IMR-90 (cell line): ENCODE measurements around the gene DHX57. TPM values are rescaled to one million over a fixed set of nuclear protein-coding genes. Genes with fewer than 3 reads are reported as not detected.

Experiments used
- ATAC-seq: fragments of 200-7000 bp; cut with Tn5 transposase; 2 replicates; pipeline ENCODE4 v1.9.1; 2020; ENCODE audit warnings: low read depth, mild to moderate bottlenecking, moderate library complexity
- BruUV-seq: library from RNA; stranded (reverse); fragments of 400-500 nt; replicated peaks from 2 replicates; lab custom pipeline; 2021; lab: Mats Ljungman, UMichigan
- CTCF ChIA-PET: fragments of 300-600 bp; formaldehyde crosslinking; extraction: SDS; loops from one replicate; lab custom pipeline; 2021; ENCODE audit warnings: antibody characterized with exemption; lab: Yijun Ruan, JAX
- POLR2A ChIA-PET: fragments of 300-600 bp; sonication (Branson Sonifier 250); formaldehyde crosslinking; loops from one replicate; lab custom pipeline; 2022; ENCODE audit warnings: antibody characterized with exemption; ENCODE audit not compliant: unreplicated experiment; lab: Charles Lee
- DNase-seq: peaks from one replicate; pipeline ENCODE4 v3.0.0; 2013
- H2AFZ ChIP-seq: replicated peaks from 2 replicates; pipeline ENCODE3; 2013; ENCODE audit warnings: low read length, mild to moderate bottlenecking; ENCODE audit not compliant: poor library complexity
- H2AK5ac ChIP-seq: 2 replicates; pipeline ENCODE4 v1.6.1; 2013; ENCODE audit warnings: low read depth, low read length, inconsistent platforms
- H2AK9ac ChIP-seq: replicated peaks from 2 replicates; pipeline ENCODE3; 2013; ENCODE audit warnings: mild to moderate bottlenecking, low read depth, low read length, moderate library complexity; ENCODE audit not compliant: poor library complexity
- H2BK120ac ChIP-seq: 2 replicates; pipeline ENCODE4 v1.6.1; 2013; ENCODE audit warnings: low read depth, low read length, inconsistent platforms
- H2BK15ac ChIP-seq: 3 replicates; pipeline ENCODE4 v1.6.1; 2013; ENCODE audit warnings: low read depth, low read length, inconsistent platforms
- H2BK20ac ChIP-seq: 2 replicates; pipeline ENCODE4 v1.6.1; 2013; ENCODE audit warnings: low read depth, mild to moderate bottlenecking, inconsistent platforms, low read length, moderate library complexity
- H2BK5ac ChIP-seq: 2 replicates; pipeline ENCODE4 v1.6.1; 2013; ENCODE audit warnings: mild to moderate bottlenecking, low read depth, low read length, inconsistent platforms; ENCODE audit not compliant: poor library complexity, severe bottlenecking
- H3K14ac ChIP-seq: replicated peaks from 2 replicates; pipeline ENCODE4 v1.6.1; 2013; ENCODE audit warnings: low read depth, low read length, inconsistent platforms
- H3K18ac ChIP-seq: 2 replicates; pipeline ENCODE4 v1.6.1; 2013; ENCODE audit warnings: low read depth, low read length, control low read depth
- H3K23ac ChIP-seq: 2 replicates; pipeline ENCODE4 v1.6.1; 2013; ENCODE audit warnings: low read depth, low read length, inconsistent platforms
- H3K27ac ChIP-seq: 2 replicates; pipeline ENCODE4 v1.5.1; 2013; ENCODE audit warnings: mild to moderate bottlenecking, control low read depth, low read length; ENCODE audit not compliant: insufficient read depth
- H3K27me3 ChIP-seq: 2 replicates; pipeline ENCODE4 v1.6.1; 2013; ENCODE audit warnings: low read length; ENCODE audit not compliant: control insufficient read depth, insufficient read depth
- H3K36me3 ChIP-seq: 2 replicates; pipeline ENCODE4 v1.6.1; 2013; ENCODE audit warnings: low read length, mixed read lengths; ENCODE audit not compliant: control insufficient read depth, insufficient read depth
- H3K4ac ChIP-seq: 2 replicates; pipeline ENCODE4 v1.6.1; 2013; ENCODE audit warnings: low read depth, low read length, inconsistent platforms
- H3K4me1 ChIP-seq: 2 replicates; pipeline ENCODE4 v1.6.1; 2013; ENCODE audit warnings: low read length, mixed read lengths; ENCODE audit not compliant: control insufficient read depth, insufficient read depth
- H3K4me2 ChIP-seq: 2 replicates; pipeline ENCODE4 v1.6.1; 2013; ENCODE audit warnings: low read depth, mild to moderate bottlenecking, control low read depth, low read length, moderate library complexity
- H3K4me3 ChIP-seq: 2 replicates; pipeline ENCODE4 v1.5.1; 2013; ENCODE audit warnings: low read depth, mild to moderate bottlenecking, control low read depth, low read length, moderate library complexity; ENCODE audit not compliant: insufficient read depth
- H3K56ac ChIP-seq: 2 replicates; pipeline ENCODE4 v1.6.1; 2013; ENCODE audit warnings: low read length, inconsistent platforms; ENCODE audit not compliant: insufficient read depth; ENCODE audit errors: extremely low read depth
- H3K79me1 ChIP-seq, 2 experiments: 2 replicates each; pipeline ENCODE4 v1.6.1; 2013; ENCODE audit warnings: low read length in 2 of 2, inconsistent platforms in 1 of 2, low read depth in 1 of 2
- H3K9ac ChIP-seq: 2 replicates; pipeline ENCODE4 v1.6.1; 2013; ENCODE audit warnings: low read depth, low read length, control low read depth
- H3K9me1 ChIP-seq: 2 replicates; pipeline ENCODE4 v1.6.1; 2013; ENCODE audit warnings: low read length, inconsistent platforms; ENCODE audit not compliant: insufficient read depth
- H3K9me3 ChIP-seq: 2 replicates; pipeline ENCODE4 v1.6.1; 2013; ENCODE audit warnings: low read length; ENCODE audit not compliant: control insufficient read depth, insufficient read depth
- H4K20me1 ChIP-seq: 2 replicates; pipeline ENCODE4 v1.6.1; 2013; ENCODE audit warnings: low read length, inconsistent platforms; ENCODE audit not compliant: insufficient read depth
- H4K5ac ChIP-seq: 2 replicates; pipeline ENCODE4 v1.6.1; 2013; ENCODE audit warnings: mild to moderate bottlenecking, low read depth, low read length, control low read depth
- H4K8ac ChIP-seq, 2 experiments: 2 replicates each; pipeline ENCODE4 v1.6.1; 2013; ENCODE audit warnings: low read depth in 2 of 2, low read length in 2 of 2, control low read depth in 1 of 2, inconsistent platforms in 1 of 2
- H4K91ac ChIP-seq: 2 replicates; pipeline ENCODE4 v1.6.1; 2013; ENCODE audit warnings: low read depth, low read length, inconsistent platforms; ENCODE audit not compliant: insufficient read depth
- CEBPB ChIP-seq: IDR thresholded peaks from 2 replicates; pipeline ENCODE4 v1.6.1; 2012; ENCODE audit warnings: low read depth, low read length, improper control_type of control experiment
- CHD1 ChIP-seq: IDR thresholded peaks from 2 replicates; pipeline ENCODE4 v1.6.1; 2012; ENCODE audit warnings: low read depth, low read length, improper control_type of control experiment
- MAZ ChIP-seq: IDR thresholded peaks from 2 replicates; pipeline ENCODE4 v1.6.1; 2012; ENCODE audit warnings: low read depth, mild to moderate bottlenecking, low read length, improper control_type of control experiment, moderate library complexity, borderline replicate concordance
- NFE2L2 ChIP-seq: fragments of 150-350 bp; IDR thresholded peaks from 2 replicates; pipeline ENCODE4 v1.6.1; 2016; ENCODE audit warnings: low read depth, mild to moderate bottlenecking, low read length
- POLR2A ChIP-seq: IDR thresholded peaks from 2 replicates; pipeline ENCODE4 v1.6.1; 2012; ENCODE audit warnings: mild to moderate bottlenecking, low read depth, low read length
- RAD21 ChIP-seq: IDR thresholded peaks from 2 replicates; pipeline ENCODE4 v1.6.1; 2012; ENCODE audit warnings: low read length, improper control_type of control experiment
- RCOR1 ChIP-seq: IDR thresholded peaks from 2 replicates; pipeline ENCODE4 v1.6.1; 2012; ENCODE audit warnings: mild to moderate bottlenecking, low read length, improper control_type of control experiment; ENCODE audit not compliant: insufficient replicate concordance
- RFX5 ChIP-seq: IDR thresholded peaks from 2 replicates; pipeline ENCODE4 v1.8.0; 2012; ENCODE audit warnings: low read depth, mild to moderate bottlenecking, low read length, moderate library complexity
- SMC3 ChIP-seq: fragments of 150-350 bp; IDR thresholded peaks from 2 replicates; pipeline ENCODE4 v1.6.1; 2016; ENCODE audit warnings: low read depth, mild to moderate bottlenecking, antibody characterized with exemption, low read length, moderate library complexity
- dilution Hi-C: fragments of 300-500 bp; cut with HindIII; formaldehyde crosslinking; loops from one replicate; pipeline ENCODE4 v1.14.3; 2018; ENCODE audit warnings: low sequenced_read_pairs; ENCODE audit not compliant: unreplicated experiment
- in situ Hi-C: fragments of 300-500 bp; cut with MboI; formaldehyde crosslinking; loops from 3 replicates; pipeline ENCODE4 v1.14.3; 2019; ENCODE audit warnings: low sequenced_read_pairs, inconsistent platforms, mixed read lengths
- intact Hi-C: fragments of 100-400 bp; cut with micrococcal nuclease; formaldehyde crosslinking; loops from 2 replicates; pipeline ENCODE4 v1.10.0; 2022
- polyA plus RNA-seq, 3 experiments: library from polyadenylated mRNA; depleted of rRNA; stranded (reverse); fragments of >200 nt; gene quantifications; 2 replicates each; pipeline ENCODE4 v1.2.3, GENCODE V29; 2012; ENCODE audit warnings: low replicate concordance in 1 of 3
- total RNA-seq: library from RNA; depleted of rRNA; stranded (reverse); fragments of >200 nt; gene quantifications from 2 replicates; pipeline ENCODE4 v1.2.3, GENCODE V29; 2012
- TF ChIP-seq, protein P1 (sequence below): conservative IDR thresholded peaks from 2 replicates; pipeline ENCODE4 v1.5.1; 2012; ENCODE audit warnings: mild to moderate bottlenecking, low read depth, low read length, improper control_type of control experiment

The DHX57 gene
- total and polyA plus RNA-seq, 2 of the 4 experiments (the other 2 are of a cell fraction): 9.5 to 24.4 TPM

DNA sequence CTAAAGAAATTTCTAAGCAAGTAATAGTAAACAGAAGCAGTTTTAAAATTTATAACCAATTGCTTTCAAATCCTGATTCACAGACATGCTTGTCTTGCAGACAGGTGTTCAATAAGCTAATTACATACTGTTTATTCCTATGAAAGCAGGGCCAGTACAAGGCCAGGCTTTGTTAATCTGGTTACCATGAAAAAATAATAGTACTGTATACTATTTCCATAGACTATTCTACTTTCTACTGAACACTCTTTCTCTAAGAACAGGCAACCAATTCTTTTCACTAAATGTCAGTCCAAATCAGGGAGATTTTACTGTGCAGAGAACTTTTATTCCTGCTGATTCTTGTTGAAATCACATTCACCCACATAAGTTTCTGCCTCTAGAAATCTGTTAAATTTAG, 121.7 kb downstream of the DHX57 start:
- DNase-seq (no peak), ATAC-seq (no peak)
- H4K5ac ChIP-seq: no peak overlapping the region
- peaks cover 3% of the 10 kb centered on the region; the same call in 1 of the 2 replicates for H3K4me1 ChIP-seq
- H3K9me3 ChIP-seq: no peaks in the 10 kb centered on the region
- H4K91ac ChIP-seq: no peak overlapping the region
- dilution Hi-C loops (no loop called here), intact Hi-C loops (no loop called here), in situ Hi-C loops (no loop called here)
- peaks cover 4% of the 10 kb centered on the region for H3K36me3 ChIP-seq
- POLR2A ChIA-PET: no interaction called here
- H3K4me2 ChIP-seq: no peak overlapping the region
- no peak overlapping the region for H2AFZ ChIP-seq
- H3K4me3 ChIP-seq: no peak overlapping the region
- no peak overlapping the region for H3K9ac ChIP-seq
- no peaks in the 10 kb centered on the region for H3K27me3 ChIP-seq
- CTCF ChIA-PET: interaction anchor here (0.6 kb wide), 1 partner anchor 681 kb away, joined by 7 read pairs; no protein-coding TSS in a partner anchor
- no peak overlapping the region for H2BK120ac ChIP-seq
- no peak overlapping the region for H3K23ac ChIP-seq
- H2BK20ac ChIP-seq: no peak overlapping the region
- no peak overlapping the region for H3K56ac ChIP-seq
- no peaks in the 10 kb centered on the region for H3K9me1 ChIP-seq
- H3K27ac ChIP-seq: no peak overlapping the region
- H3K14ac ChIP-seq: no peak overlapping the region
- H2AK5ac ChIP-seq: no peak overlapping the region
- no peak overlapping the region for H2BK15ac ChIP-seq
- H4K8ac ChIP-seq: no peak overlapping the region
- no peak overlapping the region for H3K4ac ChIP-seq
- TF ChIP-seq, protein P1, sequence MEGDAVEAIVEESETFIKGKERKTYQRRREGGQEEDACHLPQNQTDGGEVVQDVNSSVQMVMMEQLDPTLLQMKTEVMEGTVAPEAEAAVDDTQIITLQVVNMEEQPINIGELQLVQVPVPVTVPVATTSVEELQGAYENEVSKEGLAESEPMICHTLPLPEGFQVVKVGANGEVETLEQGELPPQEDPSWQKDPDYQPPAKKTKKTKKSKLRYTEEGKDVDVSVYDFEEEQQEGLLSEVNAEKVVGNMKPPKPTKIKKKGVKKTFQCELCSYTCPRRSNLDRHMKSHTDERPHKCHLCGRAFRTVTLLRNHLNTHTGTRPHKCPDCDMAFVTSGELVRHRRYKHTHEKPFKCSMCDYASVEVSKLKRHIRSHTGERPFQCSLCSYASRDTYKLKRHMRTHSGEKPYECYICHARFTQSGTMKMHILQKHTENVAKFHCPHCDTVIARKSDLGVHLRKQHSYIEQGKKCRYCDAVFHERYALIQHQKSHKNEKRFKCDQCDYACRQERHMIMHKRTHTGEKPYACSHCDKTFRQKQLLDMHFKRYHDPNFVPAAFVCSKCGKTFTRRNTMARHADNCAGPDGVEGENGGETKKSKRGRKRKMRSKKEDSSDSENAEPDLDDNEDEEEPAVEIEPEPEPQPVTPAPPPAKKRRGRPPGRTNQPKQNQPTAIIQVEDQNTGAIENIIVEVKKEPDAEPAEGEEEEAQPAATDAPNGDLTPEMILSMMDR: no peak
- no peak for TF ChIP-seq POLR2A
- no peak for TF ChIP-seq NFE2L2
- TF ChIP-seq SMC3: no peak
- no peak for TF ChIP-seq CHD1
- TF ChIP-seq CEBPB: no peak
- no peak for TF ChIP-seq RAD21
- TF ChIP-seq RFX5: no peak
- TF ChIP-seq RCOR1: no peak
- TF ChIP-seq MAZ: no peak
- peaks cover 19% of the 10 kb centered on the region for H4K20me1 ChIP-seq
- H3K79me1 ChIP-seq: peaks cover 3 to 17% of the 10 kb centered on the region in 2 experiments; a peak in 2 of 4 replicates
- no peak overlapping the region for H2AK9ac ChIP-seq
- BruUV-seq: no TSS peak
- H2BK5ac ChIP-seq: no peak overlapping the region
- no peak overlapping the region for H3K18ac ChIP-seq
